ENCODE data around the gene PDCD7.
"Not testable (repeated sequence)": the region's sequence is repeated elsewhere in the genome, so short reads cannot be mapped to it uniquely, and the experiment has no call there.

The PDCD7 gene

DNA sequence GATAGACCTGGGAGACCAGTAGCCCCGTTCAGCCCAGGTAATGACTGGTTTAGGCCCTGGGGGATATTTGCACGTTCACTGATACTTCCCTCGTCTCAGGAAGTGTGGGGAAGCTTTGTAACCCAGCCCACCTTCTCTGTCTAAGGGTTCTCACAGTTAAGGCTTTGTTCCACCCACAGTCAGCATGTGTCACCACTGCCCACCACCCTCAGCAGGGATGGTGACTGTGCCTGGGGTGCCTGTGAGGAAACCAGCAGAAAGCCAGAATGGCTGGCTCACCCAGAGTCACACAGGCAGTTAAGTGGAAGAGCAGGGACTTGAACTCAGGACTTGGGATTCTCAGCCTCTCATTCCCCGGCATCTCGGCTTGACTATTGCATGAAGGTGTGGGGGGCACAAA, 51.9 kb downstream of the PDCD7 start:
- H3K4me3 Mint-ChIP-seq: no peak overlapping the region
- no peaks in the 10 kb centered on the region for H3K36me3 Mint-ChIP-seq (ENCODE audit: low read depth)
- DNase-seq (ENCODE audit: low spot score): peak; percentile 15
- no peaks in the 10 kb centered on the region for H3K9me3 Mint-ChIP-seq
- H3K4me1 Mint-ChIP-seq (ENCODE audit: low read depth): peaks cover 9% of the 10 kb centered on the region
- peaks cover 25% of the 10 kb centered on the region for H3K27me3 Mint-ChIP-seq (ENCODE audit: low read depth)
- no peak overlapping the region for H3K27ac Mint-ChIP-seq

DNA sequence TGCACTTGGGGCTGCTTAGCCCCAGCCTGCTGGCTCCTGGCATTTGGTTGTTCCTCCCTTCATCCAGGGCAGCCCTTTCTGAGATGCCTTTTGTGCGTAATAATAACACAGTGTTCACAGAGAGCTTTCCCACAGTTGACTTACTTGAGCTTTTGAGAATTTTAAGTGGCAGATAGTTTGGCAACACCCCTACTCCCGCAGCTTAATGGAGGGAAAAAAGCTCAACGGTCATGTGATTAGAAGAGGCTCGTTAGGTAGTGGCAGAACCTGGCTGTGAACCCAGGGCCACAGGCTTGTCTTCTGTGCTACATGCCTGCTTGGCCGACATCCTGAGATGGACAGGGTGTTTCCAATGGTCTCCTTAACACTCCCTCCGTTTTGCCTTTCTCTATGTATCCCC, 52.3 kb downstream of the PDCD7 start:
- Mint-ChIP-seq H3K9me3 (no peaks in the 10 kb centered on the region), H3K4me3 (no peak overlapping the region), H3K36me3 (ENCODE audit: low read depth) (no peaks in the 10 kb centered on the region), H3K27ac (no peak overlapping the region), H3K4me1 (ENCODE audit: low read depth) (peaks cover 9% of the 10 kb centered on the region), H3K27me3 (ENCODE audit: low read depth) (peaks cover 27% of the 10 kb centered on the region)
- no peak for DNase-seq (ENCODE audit: low spot score)

DNA sequence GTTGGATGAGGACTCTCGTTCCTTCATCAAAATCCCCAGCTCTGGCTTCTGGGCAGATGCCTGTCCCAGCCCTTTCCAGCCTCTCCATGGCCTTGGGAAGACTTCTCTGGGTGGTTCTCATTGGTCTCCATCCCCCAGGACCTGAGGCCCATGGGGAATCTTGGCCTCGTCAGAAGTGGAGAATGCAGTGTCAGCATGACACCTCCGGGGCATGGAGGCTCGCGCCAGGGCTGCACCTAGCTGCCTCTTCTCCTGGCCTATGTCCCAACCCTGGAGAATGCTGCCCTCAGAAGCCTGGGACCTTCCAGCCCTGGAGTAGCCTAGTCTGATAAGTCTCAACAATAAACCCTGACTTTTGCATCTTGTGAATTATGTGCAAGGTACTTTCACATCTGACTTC, 54.0 kb downstream of the PDCD7 start:
- Mint-ChIP-seq H3K27me3 (ENCODE audit: low read depth) (peaks cover 29% of the 10 kb centered on the region), H3K4me3 (no peak overlapping the region), H3K9me3 (no peaks in the 10 kb centered on the region), H3K27ac (no peak overlapping the region), H3K4me1 (ENCODE audit: low read depth) (peaks cover 12% of the 10 kb centered on the region), H3K36me3 (ENCODE audit: low read depth) (no peaks in the 10 kb centered on the region)
- DNase-seq (ENCODE audit: low spot score): no peak

DNA sequence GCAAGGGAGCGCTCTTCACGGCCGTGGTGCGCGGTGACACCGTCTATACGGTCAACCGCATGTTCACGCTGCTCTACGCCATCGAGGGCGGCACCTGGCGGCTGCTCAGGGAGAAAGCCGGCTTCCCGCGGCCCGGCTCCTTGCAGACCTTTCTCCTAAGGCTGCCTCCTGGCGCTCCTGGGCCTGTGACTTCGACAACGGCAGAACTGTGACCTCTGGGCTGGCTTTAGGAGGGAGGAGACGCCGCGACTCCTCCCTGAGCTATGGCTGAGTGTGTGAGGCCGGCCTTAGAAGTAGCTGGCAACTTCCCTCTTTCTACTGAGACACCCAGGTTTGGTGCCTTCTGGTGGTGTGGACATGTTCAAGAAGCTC, 55.6 kb downstream of the PDCD7 start:
- peak overlapping the region; percentile 15 for H3K4me3 Mint-ChIP-seq
- H3K27me3 Mint-ChIP-seq (ENCODE audit: low read depth): peaks cover 24% of the 10 kb centered on the region
- no peaks in the 10 kb centered on the region for H3K36me3 Mint-ChIP-seq (ENCODE audit: low read depth)
- DNase-seq (ENCODE audit: low spot score): peak; percentile 48
- peaks cover 12% of the 10 kb centered on the region for H3K4me1 Mint-ChIP-seq (ENCODE audit: low read depth)
- no peak overlapping the region for H3K27ac Mint-ChIP-seq
- no peaks in the 10 kb centered on the region for H3K9me3 Mint-ChIP-seq

DNA sequence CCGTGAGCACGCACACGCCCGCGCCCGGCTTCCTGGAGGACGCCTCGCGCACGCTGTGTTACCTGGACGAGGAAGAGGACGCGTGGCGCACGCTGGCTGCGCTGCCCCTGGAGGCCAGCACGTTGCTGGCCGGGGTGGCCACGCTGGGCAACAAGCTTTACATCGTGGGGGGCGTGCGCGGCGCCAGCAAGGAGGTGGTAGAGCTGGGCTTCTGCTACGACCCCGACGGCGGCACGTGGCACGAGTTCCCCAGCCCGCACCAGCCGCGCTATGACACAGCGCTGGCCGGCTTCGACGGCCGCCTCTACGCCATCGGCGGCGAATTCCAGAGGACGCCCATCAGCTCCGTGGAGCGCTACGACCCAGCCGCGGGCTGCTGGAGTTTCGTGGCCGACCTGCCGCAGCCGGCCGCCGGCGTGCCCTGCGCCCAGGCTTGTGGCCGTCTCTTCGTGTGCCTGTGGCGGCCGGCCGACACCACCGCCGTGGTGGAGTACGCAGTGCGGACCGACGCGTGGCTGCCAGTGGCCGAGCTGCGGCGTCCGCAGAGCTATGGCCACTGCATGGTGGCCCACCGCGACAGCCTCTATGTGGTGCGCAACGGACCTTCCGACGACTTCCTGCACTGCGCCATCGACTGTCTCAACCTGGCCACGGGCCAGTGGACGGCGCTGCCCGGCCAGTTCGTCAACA, 56.2 kb downstream of the PDCD7 start:
- peak overlapping the region; percentile 15 for H3K4me3 Mint-ChIP-seq
- peaks cover 20% of the 10 kb centered on the region for H3K27me3 Mint-ChIP-seq (ENCODE audit: low read depth)

DNA sequence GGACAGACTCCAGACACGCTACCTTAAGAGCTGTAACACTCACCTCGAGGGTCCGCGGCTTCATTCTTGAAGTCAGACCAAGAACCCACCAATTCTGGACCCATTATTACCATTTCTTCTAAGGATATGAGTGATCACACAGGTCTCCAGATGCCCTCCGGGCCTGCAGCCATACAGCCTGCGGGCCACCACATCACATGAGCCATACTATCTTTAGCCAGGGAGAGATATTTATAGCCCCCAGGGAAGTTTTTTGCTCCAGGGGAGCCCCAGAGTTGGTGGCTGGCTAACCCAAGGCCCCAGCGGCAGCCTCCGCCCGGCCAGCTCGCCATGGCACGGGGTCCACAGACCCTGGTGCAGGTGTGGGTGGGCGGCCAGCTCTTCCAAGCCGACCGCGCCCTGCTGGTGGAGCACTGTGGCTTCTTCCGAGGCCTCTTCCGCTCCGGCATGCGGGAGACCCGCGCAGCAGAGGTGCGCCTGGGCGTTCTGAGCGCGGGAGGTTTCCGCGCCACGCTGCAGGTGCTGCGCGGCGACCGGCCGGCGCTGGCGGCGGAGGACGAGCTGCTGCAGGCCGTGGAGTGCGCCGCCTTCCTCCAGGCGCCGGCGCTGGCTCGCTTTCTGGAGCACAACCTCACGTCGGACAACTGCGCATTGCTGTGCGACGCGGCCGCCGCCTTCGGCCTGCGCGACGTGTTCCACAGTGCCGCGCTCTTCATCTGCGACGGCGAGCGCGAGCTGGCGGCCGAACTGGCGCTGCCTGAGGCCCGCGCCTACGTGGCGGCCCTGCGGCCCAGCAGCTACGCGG, 56.9 kb downstream of the PDCD7 start, which contains the start of gene KBTBD13:
TSS of gene KBTBD13 (plus strand) at position 261 of the 805 bp plus-strand sequence. CDS start at position 331, 70 bp downstream.
- no peaks in the 10 kb centered on the region for H3K9me3 Mint-ChIP-seq
- H3K4me3 Mint-ChIP-seq: no peak within 1 kb of the TSS
- no peak for DNase-seq (ENCODE audit: low spot score)
- H3K27me3 Mint-ChIP-seq (ENCODE audit: low read depth): peaks cover 17% of the 10 kb centered on the region
- no peak within 1 kb of the TSS for H3K27ac Mint-ChIP-seq
- H3K36me3 Mint-ChIP-seq (ENCODE audit: low read depth): no peaks in the 10 kb centered on the region
- H3K4me1 Mint-ChIP-seq (ENCODE audit: low read depth): peaks cover 4% of the 10 kb centered on the region

More for the DNA sequence above, 56.2 kb downstream of the PDCD7 start:
- peaks cover 7% of the 10 kb centered on the region for H3K4me1 Mint-ChIP-seq (ENCODE audit: low read depth)
- H3K27ac Mint-ChIP-seq: no peak overlapping the region
- no peaks in the 10 kb centered on the region for H3K36me3 Mint-ChIP-seq (ENCODE audit: low read depth)
- no peaks in the 10 kb centered on the region for H3K9me3 Mint-ChIP-seq
- DNase-seq (ENCODE audit: low spot score): no peak

DNA sequence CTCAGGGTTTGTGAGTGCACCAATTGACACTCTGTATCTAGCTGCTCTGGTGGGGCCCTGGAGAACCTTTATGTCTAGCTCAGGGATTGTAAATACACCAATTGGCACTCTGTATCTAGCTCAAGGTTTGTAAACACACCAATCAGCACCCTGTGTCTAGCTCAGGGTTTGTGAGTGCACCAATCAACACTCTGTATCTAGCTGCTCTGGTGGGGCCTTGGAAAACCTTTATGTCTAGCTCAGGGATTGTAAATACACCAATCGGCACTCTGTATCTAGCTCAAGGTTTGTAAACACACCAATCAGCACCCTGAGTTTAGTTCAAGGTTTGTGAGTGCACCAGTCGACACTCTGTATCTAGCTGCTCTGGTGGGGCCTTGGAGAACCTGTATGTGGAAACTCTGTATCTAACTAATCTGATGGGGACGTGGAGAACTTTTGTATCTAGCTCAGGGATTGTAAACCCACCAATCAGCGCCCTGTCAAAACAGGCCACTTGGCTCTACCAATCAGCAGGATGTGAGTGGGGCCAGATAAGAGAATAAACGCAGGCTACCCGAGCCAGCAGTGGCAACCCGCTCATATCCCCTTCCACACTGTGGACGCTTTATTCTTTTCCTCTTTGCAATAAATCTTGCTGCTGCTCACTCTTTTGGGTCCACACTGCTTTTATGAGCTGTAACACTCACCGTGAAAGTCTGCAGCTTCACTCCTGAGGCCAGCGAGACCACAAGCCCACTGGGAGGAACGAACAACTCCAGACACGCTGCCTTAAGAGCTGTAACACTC, 57.8 kb downstream of the PDCD7 start:
- not testable (repeated sequence) for H3K27ac Mint-ChIP-seq; DNase-seq (ENCODE audit: low spot score); H3K4me3 Mint-ChIP-seq

DNA sequence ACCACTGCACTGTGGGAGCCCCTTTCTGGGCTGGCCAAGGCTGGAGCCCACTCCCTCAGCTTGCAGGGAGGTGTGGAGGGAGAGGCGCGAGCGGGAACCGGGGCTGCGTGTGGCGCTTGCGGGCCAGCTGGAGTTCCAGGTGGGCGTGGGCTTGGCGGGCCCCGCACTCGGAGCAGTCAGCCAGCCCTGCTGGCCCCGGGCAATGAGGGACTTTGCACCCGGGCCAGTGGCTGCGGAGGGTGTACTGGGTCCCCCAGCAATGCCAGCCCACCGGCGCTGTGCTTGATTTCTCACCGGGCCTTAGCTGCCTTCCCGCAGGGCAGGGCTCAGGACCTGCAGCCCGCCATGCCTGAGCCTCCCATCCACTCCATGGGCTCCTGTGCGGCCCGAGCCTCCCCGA, 58.7 kb downstream of the PDCD7 start:
- not testable (repeated sequence) for H3K27ac Mint-ChIP-seq; H3K4me3 Mint-ChIP-seq; DNase-seq (ENCODE audit: low spot score); H3K4me1 Mint-ChIP-seq (ENCODE audit: low read depth); H3K36me3 Mint-ChIP-seq (ENCODE audit: low read depth); H3K9me3 Mint-ChIP-seq
- peaks cover 16% of the 10 kb centered on the region for H3K27me3 Mint-ChIP-seq (ENCODE audit: low read depth)

More for the DNA sequence above, 57.8 kb downstream of the PDCD7 start:
- not testable (repeated sequence) for H3K9me3 Mint-ChIP-seq; H3K36me3 Mint-ChIP-seq (ENCODE audit: low read depth); H3K4me1 Mint-ChIP-seq (ENCODE audit: low read depth)
- peaks cover 17% of the 10 kb centered on the region for H3K27me3 Mint-ChIP-seq (ENCODE audit: low read depth)

DNA sequence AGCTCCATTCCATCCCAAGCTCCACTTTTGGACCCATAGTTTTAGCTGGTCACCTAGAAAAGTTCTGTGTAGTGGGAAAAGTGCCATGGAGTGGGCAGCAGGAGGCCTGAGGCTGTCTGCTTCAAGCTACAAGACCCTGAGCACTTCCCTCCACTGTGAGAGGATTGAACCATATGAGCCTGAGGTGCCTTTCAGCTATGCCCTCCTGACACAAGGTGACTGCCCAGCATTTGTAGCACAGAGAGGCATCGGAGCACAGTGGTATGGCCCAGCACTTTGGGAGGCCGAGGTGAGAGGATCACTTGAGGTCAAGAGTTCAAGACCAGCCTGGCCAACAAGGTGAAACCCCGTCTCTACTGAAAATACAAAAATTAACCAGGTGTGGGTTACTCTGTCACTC, 61.0 kb downstream of the PDCD7 start:
- peaks cover 26% of the 10 kb centered on the region for H3K27me3 Mint-ChIP-seq (ENCODE audit: low read depth)

DNA sequence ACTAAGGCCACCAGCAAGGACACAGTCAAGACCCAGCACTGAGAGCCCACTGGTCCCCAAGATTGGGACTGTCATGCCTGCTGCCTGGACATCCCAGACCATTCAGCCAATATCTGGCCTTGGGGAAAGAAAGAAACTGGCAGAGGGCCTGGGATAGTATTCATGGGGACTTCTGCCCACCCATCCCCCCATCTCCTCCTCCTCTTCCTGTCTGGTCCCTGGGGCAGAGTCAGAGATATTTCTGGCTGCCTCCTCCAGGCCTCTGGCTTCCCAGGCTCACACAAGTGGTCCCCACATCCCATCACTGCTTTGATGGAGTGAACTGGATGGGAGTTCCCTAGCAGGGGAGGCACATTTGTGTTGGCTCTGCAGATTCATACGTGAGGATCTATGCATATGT, 61.6 kb downstream of the PDCD7 start:
- no peaks in the 10 kb centered on the region for H3K36me3 Mint-ChIP-seq (ENCODE audit: low read depth)
- no peak for DNase-seq (ENCODE audit: low spot score)
- no peak overlapping the region for H3K27ac Mint-ChIP-seq
- H3K4me3 Mint-ChIP-seq: no peak overlapping the region
- peaks cover 29% of the 10 kb centered on the region for H3K27me3 Mint-ChIP-seq (ENCODE audit: low read depth)
- peaks cover 5% of the 10 kb centered on the region for H3K4me1 Mint-ChIP-seq (ENCODE audit: low read depth)
- no peaks in the 10 kb centered on the region for H3K9me3 Mint-ChIP-seq

More for the DNA sequence above, 61.0 kb downstream of the PDCD7 start:
- peaks cover 5% of the 10 kb centered on the region for H3K4me1 Mint-ChIP-seq (ENCODE audit: low read depth)
- no peaks in the 10 kb centered on the region for H3K9me3 Mint-ChIP-seq
- no peak for DNase-seq (ENCODE audit: low spot score)
- no peak overlapping the region for H3K27ac Mint-ChIP-seq
- H3K4me3 Mint-ChIP-seq: no peak overlapping the region
- no peaks in the 10 kb centered on the region for H3K36me3 Mint-ChIP-seq (ENCODE audit: low read depth)

DNA sequence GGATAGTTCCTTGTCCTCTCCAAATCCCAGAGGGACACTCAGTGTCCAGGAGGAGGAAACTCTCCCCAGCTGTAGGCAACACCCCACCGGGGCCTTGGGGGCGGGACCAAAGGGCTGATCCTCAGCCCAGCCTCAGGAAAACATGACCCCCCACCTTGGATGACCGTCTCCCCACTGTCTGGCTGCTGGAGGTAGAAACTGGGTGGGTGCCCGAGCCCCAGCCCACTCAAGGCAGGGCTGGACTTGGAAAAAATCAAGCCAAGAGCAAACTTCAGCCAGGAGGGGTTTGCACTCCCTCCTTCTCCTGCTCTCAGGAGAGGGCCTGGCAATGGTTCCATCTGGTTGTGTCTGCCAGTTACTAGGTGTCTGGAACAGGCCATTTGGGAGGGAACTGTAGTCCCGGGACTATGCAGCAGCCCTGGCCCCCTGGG, 62.2 kb downstream of the PDCD7 start:
- H3K27ac Mint-ChIP-seq: no peak overlapping the region
- no peak overlapping the region for H3K4me3 Mint-ChIP-seq
- peaks cover 33% of the 10 kb centered on the region for H3K27me3 Mint-ChIP-seq (ENCODE audit: low read depth)
- DNase-seq (ENCODE audit: low spot score): no peak
- no peaks in the 10 kb centered on the region for H3K9me3 Mint-ChIP-seq
- peaks cover 5% of the 10 kb centered on the region for H3K4me1 Mint-ChIP-seq (ENCODE audit: low read depth)
- no peaks in the 10 kb centered on the region for H3K36me3 Mint-ChIP-seq (ENCODE audit: low read depth)

DNA sequence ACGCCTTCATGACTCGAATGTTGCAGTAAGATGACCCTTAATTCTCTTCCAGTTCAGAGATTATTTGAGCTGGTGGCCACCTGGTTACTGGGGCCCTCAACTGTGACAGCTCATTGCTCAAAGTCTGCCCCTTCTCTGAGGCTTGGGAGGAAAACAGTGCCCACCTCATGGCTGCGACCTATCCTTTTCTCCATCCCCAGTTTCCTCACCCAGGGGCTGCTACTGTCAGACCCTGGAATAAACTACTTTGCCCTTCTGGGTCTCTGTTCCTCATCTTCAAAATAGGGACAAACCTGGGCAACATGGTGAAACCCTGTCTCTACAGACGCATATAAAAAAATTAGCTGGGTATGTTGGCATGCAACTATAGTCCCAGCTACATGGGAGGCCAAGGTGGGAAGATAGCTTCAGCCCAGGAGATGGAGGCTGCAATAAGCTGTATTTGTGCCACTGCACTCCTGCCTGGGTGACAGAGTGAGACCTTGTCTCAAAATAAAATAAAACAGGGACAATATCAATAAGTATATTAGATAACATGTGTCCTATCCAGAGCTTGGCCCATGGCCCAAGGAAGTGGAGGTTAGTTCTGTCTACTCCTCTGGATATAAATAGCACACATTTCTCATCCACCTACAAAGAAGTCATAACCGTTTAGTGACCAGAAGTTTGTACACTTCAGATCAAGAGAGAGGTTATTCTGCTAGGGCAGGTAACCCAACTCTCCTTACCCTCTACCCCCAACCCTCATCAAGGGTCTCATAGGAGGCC, 63.6 kb downstream of the PDCD7 start:
- Mint-ChIP-seq H3K4me3 (no peak overlapping the region), H3K9me3 (no peaks in the 10 kb centered on the region), H3K27me3 (ENCODE audit: low read depth) (peaks cover 41% of the 10 kb centered on the region), H3K4me1 (ENCODE audit: low read depth) (peaks cover 5% of the 10 kb centered on the region), H3K27ac (no peak overlapping the region), H3K36me3 (ENCODE audit: low read depth) (no peaks in the 10 kb centered on the region)
- no peak for DNase-seq (ENCODE audit: low spot score)

DNA sequence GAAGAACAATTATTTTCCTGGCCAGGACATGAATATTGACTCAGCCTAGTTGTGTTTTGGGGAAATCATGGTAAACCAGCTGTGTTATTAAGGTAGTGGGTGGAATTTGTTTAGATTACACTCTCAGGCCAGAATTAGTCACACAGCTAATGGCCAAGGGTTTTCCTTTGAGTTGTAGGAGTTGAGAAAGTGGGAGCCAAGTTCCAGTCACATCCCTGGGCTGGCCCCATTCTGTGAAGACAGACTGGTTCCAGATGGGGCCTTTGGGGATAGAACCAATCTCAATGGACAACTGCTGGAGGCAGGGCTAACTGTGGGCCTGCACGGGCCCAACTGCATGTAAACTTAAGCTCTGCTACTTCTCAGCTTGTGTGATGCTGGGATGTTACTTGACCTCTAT, 64.4 kb downstream of the PDCD7 start:
- no peak overlapping the region for H3K4me3 Mint-ChIP-seq
- H3K4me1 Mint-ChIP-seq (ENCODE audit: low read depth): peaks cover 5% of the 10 kb centered on the region
- H3K27me3 Mint-ChIP-seq (ENCODE audit: low read depth): peaks cover 41% of the 10 kb centered on the region
- DNase-seq (ENCODE audit: low spot score): no peak
- no peaks in the 10 kb centered on the region for H3K9me3 Mint-ChIP-seq
- no peaks in the 10 kb centered on the region for H3K36me3 Mint-ChIP-seq (ENCODE audit: low read depth)
- H3K27ac Mint-ChIP-seq: no peak overlapping the region
